ENCODE measurements around the gene KCTD12. TPM values are rescaled to one million over a fixed set of nuclear protein-coding genes. Genes with fewer than 3 reads are reported as not detected.

Gene KCTD12
- total RNA-seq, 1 donor from 2014 or later, result 3.7 TPM

- no peak for DNase-seq (ENCODE audit: low read depth)
- no peak for TF ChIP-seq CTCF (conservative IDR thresholded peaks at IDR 0.05; ENCODE audit: low read depth, low read length)
- H3K4me3 ChIP-seq (ENCODE audit: low read depth, low read length), result no peak overlapping the region
Observed at GRCh38 chr13:76882431-76882830, 3.8 kb downstream of the KCTD12 start.

DNA sequence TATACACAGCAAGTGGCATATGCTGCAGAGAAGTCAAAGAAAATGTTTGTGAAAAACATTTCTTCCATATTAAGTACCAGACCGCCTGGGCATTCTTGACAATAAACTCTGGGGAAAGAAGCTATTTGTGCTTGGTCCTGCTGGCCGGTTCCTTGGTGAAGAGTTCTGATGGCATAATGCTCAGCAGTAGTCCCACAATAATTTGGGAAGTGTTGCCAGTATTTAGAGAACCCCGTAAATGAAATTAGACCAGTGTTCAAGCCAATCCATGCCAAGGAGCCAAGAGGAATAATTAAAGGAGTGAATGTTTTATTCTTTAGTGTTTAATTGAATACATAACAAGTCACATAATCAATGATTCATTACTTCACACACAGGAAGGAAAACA is 6.3 kb downstream of the KCTD12 start:
- no peak for DNase-seq (ENCODE audit: low read depth)
- no peak for TF ChIP-seq CTCF (conservative IDR thresholded peaks at IDR 0.05; ENCODE audit: low read depth, low read length)
- no peak overlapping the region for H3K4me3 ChIP-seq (ENCODE audit: low read depth, low read length)

DNA sequence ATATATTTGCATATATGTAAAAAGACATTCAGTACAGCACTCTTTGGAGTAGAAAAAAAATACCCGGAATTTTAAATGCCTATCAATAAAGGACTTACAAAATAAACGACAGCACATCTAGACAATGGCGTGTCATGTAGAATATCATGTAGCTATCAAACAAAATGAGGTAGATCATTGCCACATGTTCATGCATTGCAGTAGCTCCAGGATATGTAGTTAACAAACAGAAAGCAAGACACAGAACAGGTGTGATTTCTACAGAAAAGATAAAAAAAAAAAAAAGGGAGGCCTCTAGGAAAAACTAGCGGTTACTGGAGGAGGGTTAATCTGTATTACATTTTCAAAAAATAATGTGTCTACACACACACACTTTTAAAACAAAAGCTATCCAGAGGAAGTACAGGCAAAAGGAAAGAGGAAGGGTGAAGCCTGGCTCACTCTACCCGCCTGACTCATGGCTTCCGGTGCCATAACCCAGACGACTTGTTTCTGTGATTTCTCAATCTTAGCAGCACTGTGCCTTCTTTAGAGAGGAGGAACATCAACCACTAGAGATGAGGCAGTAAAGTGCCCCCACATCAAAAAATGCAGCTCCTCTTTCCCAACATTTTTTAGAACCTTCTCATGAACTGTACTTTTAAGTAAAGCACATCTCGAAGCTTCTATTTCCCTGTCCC is 6.9 kb downstream of the KCTD12 start:
- no peak overlapping the region for H3K4me3 ChIP-seq (ENCODE audit: low read depth, low read length)
- no peak for TF ChIP-seq CTCF (conservative IDR thresholded peaks at IDR 0.05; ENCODE audit: low read depth, low read length)
- DNase-seq (ENCODE audit: low read depth), result no peak

DNA sequence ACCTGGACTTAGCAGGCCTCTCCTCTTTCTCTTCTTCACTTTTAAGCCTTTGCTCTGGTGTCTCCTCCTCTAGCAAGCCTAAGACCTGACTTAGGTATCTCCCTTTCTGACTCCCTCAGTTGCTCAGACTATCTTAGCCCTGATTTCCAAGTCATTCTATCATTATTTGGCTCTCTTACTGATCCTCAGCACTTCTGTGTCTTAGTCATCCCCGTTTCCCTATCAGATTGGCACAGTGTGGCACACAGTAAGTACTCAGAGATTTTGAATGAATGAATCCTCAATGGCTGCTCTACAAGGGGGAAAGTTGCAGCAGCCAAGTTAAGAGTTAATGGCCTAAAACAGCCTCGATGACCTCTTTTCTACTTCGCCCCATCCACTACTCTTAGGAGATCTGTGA is 8.2 kb downstream of the KCTD12 start:
- no peak for DNase-seq (ENCODE audit: low read depth)

DNA sequence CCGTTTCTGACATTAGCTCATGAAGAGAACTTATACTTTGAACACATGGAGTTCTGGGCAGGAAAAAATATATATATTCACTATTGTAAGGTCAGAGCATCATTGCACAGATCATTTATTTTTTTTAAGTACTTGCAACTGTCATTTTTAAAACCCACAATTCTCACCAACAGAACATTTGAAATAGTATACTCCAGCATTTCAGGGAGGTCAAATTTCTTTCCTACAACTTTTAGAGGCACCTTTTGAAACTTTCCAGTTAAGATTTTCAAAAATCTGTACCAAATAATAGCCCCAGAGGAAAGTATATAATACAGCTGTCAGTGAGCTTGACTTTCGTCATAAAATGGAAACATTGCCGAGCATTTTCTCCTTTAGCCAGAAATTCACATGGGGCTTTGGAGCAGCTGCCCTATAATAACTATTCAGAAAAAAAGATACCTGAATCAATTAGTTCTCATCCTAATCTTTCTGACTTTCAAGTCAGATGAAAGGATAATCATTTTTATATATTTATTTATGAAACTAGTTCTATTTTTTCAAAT is 10.9 kb downstream of the KCTD12 start:
- no peak for DNase-seq (ENCODE audit: low read depth)
- no peak overlapping the region for H3K4me3 ChIP-seq (ENCODE audit: low read depth, low read length)

More for the DNA sequence above, 8.2 kb downstream of the KCTD12 start:
- no peak for TF ChIP-seq CTCF (conservative IDR thresholded peaks at IDR 0.05; ENCODE audit: low read depth, low read length)
- no peak overlapping the region for H3K4me3 ChIP-seq (ENCODE audit: low read depth, low read length)

DNA sequence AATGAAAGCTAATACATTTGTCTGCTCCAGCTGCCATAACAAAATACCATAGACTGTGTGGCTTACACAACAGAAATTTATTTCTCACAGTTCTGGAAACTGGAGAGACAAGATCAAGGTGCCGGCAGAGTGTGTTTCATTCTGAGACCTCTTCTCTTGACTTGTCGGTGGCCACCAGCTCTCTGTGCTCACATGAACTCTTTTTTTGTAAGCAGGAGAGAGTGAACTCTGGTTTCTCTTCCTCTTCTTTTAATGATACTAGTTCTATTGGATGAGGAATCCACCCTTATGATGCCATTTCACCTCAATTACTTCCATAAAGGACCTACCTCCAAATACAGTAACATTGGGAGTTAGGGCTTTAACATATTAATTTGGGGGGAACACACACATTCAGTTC is 11.7 kb downstream of the KCTD12 start:
- no peak for DNase-seq (ENCODE audit: low read depth)
- no peak overlapping the region for H3K4me3 ChIP-seq (ENCODE audit: low read depth, low read length)
- no peak for TF ChIP-seq CTCF (conservative IDR thresholded peaks at IDR 0.05; ENCODE audit: low read depth, low read length)

More for the DNA sequence above, 10.9 kb downstream of the KCTD12 start:
- TF ChIP-seq CTCF (conservative IDR thresholded peaks at IDR 0.05; ENCODE audit: low read depth, low read length), result no peak

- no peak for DNase-seq (ENCODE audit: low read depth)
- no peak overlapping the region for H3K4me3 ChIP-seq (ENCODE audit: low read depth, low read length)
- TF ChIP-seq CTCF (conservative IDR thresholded peaks at IDR 0.05; ENCODE audit: low read depth, low read length), result no peak
Observed at GRCh38 chr13:76873445-76873844, 12.8 kb downstream of the KCTD12 start.

All from epithelial cell of proximal tubule (primary cell).